Left lung (tissue), 10 donors: Measurements from ENCODE around the gene NTM. TPM values are rescaled to one million over a fixed set of nuclear protein-coding genes. Genes with fewer than 3 reads are reported as not detected.

Experiments
- ATAC-seq: fragments of 200-7000 bp; cut with Tn5 transposase; one replicate; pipeline ENCODE4 v1.9.1; 2020; ENCODE audit warnings: moderate library complexity
- DNase-seq, 4 donors: peaks; one replicate each; pipeline ENCODE4 v3.0.0-alpha.2; 2013 to 2020
- H3K27ac ChIP-seq, 2 donors: fragments of 200-600 bp; sonication (generic) in 1 of 2; one replicate each; pipeline versions ENCODE4 v1.5.0 to v1.8.0; 2020 to 2021
- H3K27me3 ChIP-seq, 2 donors: fragments of 200-600 bp; sonication (generic) in 1 of 2; one replicate each; pipeline versions ENCODE4 v1.5.0 to v1.8.0; 2020 to 2021
- H3K36me3 ChIP-seq, 2 donors: fragments of 200-600 bp; sonication (generic) in 1 of 2; one replicate each; pipeline versions ENCODE4 v1.5.0 to v1.8.0; 2020 to 2021
- H3K4me1 ChIP-seq, 2 donors: fragments of 200-600 bp; one replicate each; pipeline ENCODE4 v1.8.0; 2021
- H3K4me3 ChIP-seq, 2 donors: fragments of 200-600 bp; sonication (generic) in 1 of 2; one replicate each; pipeline versions ENCODE4 v1.5.0 to v1.8.0; 2020 to 2021; ENCODE audit warnings: mild to moderate bottlenecking in 1 of 2
- H3K9me3 ChIP-seq, 2 donors: fragments of 200-600 bp; sonication (generic) in 1 of 2; one replicate each; pipeline versions ENCODE4 v1.5.0 to v1.8.0; 2020 to 2021
- CTCF ChIP-seq, 2 donors: fragments of 200-600 bp; sonication (generic) in 1 of 2; IDR thresholded peaks; one replicate each; pipeline versions ENCODE4 v1.5.0 to v1.8.0; 2021; ENCODE audit warnings: antibody characterized with exemption in 2 of 2
- intact Hi-C, 2 donors: fragments of 100-400 bp; cut with DNase I; formaldehyde crosslinking; loops; one replicate each; pipeline versions ENCODE4 v1.11.2 to v1.14.2; 2022
- polyA plus RNA-seq, 6 donors: library from polyadenylated mRNA; unstranded; fragments of 120-200 nt; gene quantifications; one replicate each; pipeline ENCODE4 v1.2.1, GENCODE V29; 2013; ENCODE audit not compliant: insufficient read length in 6 of 6
- total RNA-seq, 2 donors: library from RNA; stranded (reverse); fragmentation: NEBNext Ultra II Directional; extraction: Animal tissue kit (Norgen Biotek cat#: 25700); gene quantifications; one replicate each; pipeline ENCODE4 v1.2.1, GENCODE V29; 2021
- donor health status: DM: no; HTN: yes; CAD: no.
- donor health status: DM: no; HTN: no; CAD: no.

The NTM gene
- total and polyA plus RNA-seq, 8 donors: 9.5 to 31.0 (median 21.1) TPM

GRCh38 chr11:132285631-132286030 lies 915.2 kb downstream of the NTM start:
- DNase-seq (no peak), ATAC-seq (no peak)
- no peak for TF ChIP-seq CTCF (IDR thresholded peaks at IDR 0.05)
- H3K27ac ChIP-seq: no peak overlapping the region
- intact Hi-C loops: no loop called here
- H3K9me3 ChIP-seq: no peaks in the 10 kb centered on the region
- H3K36me3 ChIP-seq: no peaks in the 10 kb centered on the region
- no peaks in the 10 kb centered on the region for H3K4me1 ChIP-seq
- no peaks in the 10 kb centered on the region for H3K27me3 ChIP-seq
- no peak overlapping the region for H3K4me3 ChIP-seq

DNA sequence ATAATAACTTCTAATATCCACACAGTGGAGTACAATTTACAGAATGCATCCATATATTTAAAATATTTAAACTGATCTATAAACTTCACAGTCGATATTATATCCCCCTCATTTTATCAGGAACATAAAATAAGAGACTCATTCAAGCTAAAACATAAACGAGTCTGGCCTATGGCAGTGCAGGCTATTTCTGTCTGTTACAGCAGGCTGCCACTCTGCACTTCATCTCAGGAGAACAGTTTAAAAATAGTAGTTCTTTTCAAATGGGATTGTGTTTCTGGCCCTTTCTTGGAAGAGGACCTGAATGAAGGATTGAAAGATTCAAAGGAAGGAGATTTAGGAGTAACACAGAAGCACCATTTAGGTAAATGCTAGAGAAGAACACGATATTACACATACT lies 915.7 kb downstream of the NTM start:
- H3K9me3 ChIP-seq: no peaks in the 10 kb centered on the region
- H3K36me3 ChIP-seq: no peaks in the 10 kb centered on the region
- no peaks in the 10 kb centered on the region for H3K27me3 ChIP-seq
- DNase-seq: no peak
- no peak for ATAC-seq
- intact Hi-C loops: no loop called here
- H3K27ac ChIP-seq: no peak overlapping the region
- no peaks in the 10 kb centered on the region for H3K4me1 ChIP-seq
- no peak for TF ChIP-seq CTCF (IDR thresholded peaks at IDR 0.05)
- no peak overlapping the region for H3K4me3 ChIP-seq

DNA sequence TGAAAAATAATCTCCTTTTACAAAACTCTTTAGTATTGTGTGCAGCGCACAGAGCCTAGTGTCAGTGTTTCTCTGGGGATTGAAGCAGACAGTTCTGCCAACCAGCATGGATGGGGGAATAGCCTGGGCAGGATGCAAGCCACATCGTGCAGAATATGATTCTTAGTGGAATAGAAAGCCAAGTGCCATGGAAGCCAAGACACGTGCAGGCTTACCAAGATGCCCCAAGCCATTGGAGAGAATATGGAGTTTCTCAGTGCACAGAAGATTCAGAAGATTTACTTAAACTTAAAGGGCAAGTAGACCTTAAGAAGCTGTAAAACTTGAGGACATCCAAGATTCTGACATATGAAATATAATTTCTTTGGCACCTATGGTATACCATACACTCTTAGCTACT lies 917.6 kb downstream of the NTM start:
- Histone ChIP-seq H3K36me3 (no peaks in the 10 kb centered on the region), H3K4me1 (no peaks in the 10 kb centered on the region), H3K9me3 (no peaks in the 10 kb centered on the region), H3K4me3 (no peak overlapping the region), H3K27ac (no peak overlapping the region), H3K27me3 (no peaks in the 10 kb centered on the region)
- ATAC-seq (no peak), DNase-seq (no peak)
- intact Hi-C loops: no loop called here
- TF ChIP-seq CTCF (IDR thresholded peaks at IDR 0.05): no peak

DNA sequence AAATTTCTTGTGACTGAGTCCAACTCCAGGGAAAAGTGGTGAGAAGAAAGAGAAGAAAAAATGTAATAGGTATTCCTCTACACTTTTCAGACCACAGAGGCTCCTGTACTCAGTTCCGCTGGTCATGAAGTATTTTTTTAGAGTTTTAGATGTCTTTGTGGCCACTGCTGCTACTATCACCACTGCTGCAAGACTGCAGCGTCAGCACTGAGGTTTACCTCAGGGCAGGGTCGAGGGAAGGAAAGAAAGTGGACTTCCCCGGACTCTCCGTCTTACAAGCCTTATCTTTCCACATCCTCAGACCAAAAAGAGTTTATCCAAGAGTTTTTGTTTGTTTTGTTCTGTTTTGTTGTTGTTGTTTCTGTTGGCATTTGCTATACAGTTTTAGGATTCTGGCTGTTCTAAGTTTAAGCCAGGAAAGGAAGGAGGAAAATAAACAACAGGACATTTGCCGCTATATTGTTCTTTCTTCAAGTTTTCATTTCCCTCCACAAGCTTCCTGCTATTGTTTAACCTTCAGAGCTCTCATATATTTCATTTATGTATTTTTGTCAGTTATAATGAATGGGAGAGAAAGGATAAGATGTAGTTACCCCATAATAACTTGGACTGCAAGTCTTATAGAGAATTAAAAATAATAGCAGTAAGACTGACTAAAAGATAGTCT lies 919.3 kb downstream of the NTM start:
- H3K9me3 ChIP-seq: no peaks in the 10 kb centered on the region
- H3K4me1 ChIP-seq: no peaks in the 10 kb centered on the region
- no peaks in the 10 kb centered on the region for H3K27me3 ChIP-seq
- DNase-seq (no peak), ATAC-seq (no peak)
- H3K27ac ChIP-seq: no peak overlapping the region
- no peak overlapping the region for H3K4me3 ChIP-seq
- TF ChIP-seq CTCF (IDR thresholded peaks at IDR 0.05): no peak
- no peaks in the 10 kb centered on the region for H3K36me3 ChIP-seq
- intact Hi-C loops: no loop called here

DNA sequence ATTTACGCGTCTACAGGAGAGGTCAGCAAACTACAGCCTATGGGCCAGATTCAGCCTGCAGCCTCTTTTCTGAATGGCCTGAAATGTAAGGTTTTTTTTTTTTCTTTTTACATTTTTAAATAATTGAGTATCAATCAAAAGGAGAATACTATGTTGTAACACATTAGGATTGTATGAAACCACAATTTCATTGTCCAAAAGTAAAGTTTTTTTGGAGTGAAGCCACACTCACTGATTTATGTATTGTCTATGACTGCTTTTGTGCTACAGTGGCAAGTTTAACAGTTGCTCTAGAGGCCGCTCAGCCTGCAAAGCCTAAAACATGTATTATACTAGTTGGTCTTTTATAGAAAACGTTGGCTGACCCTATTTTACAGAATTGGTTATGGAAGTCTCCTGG lies 923.2 kb downstream of the NTM start:
- Histone ChIP-seq H3K36me3 (no peaks in the 10 kb centered on the region), H3K9me3 (no peaks in the 10 kb centered on the region), H3K4me3 (no peak overlapping the region), H3K4me1 (no peaks in the 10 kb centered on the region), H3K27me3 (no peaks in the 10 kb centered on the region), H3K27ac (no peak overlapping the region)
- TF ChIP-seq CTCF (IDR thresholded peaks at IDR 0.05): no peak
- intact Hi-C loops: no loop called here
- no peak for DNase-seq
- ATAC-seq: no peak
